ENCODE results near the gene TMCC1.

Gene TMCC1

DNA sequence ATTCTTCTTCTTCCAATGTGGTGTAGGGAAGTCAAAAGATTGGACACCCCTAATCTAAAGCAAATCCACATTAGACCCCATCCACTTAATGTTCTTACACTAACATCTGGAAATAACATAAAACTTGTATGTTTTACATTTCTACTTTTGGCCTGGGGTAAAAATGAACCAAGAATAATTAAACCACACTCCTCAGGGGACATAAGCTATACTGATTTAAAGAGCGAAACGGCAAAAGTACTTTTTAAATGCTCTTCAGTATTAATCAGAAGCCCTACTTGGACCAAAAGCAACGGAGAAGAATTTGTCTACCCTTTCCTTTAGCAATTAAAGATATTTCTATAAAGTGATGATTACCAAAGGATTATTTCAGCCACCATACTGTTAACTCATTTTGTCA is 123.9 kb downstream of the TMCC1 start:
- no peak for TF ChIP-seq TSHZ2 (CRISPR knock-in tag; IDR thresholded peaks at IDR 0.05)
- no peak for TF ChIP-seq ARNTL (CRISPR knock-in tag; IDR thresholded peaks at IDR 0.05; ENCODE audit: borderline replicate concordance, low read depth)
- no peak for TF ChIP-seq PATZ1 (CRISPR knock-in tag; IDR thresholded peaks at IDR 0.05; ENCODE audit: borderline replicate concordance)
- no peak for TF ChIP-seq ZNF70 (CRISPR knock-in tag; IDR thresholded peaks at IDR 0.05)
- TF ChIP-seq SNAI2 (CRISPR knock-in tag; IDR thresholded peaks at IDR 0.05) = no peak
- TF ChIP-seq ZNF8 (CRISPR knock-in tag; IDR thresholded peaks at IDR 0.05) = no peak
- TF ChIP-seq CREB5 (CRISPR knock-in tag; IDR thresholded peaks at IDR 0.05; ENCODE audit: low read depth) = no peak
- no peak for TF ChIP-seq ZFP3 (CRISPR knock-in tag; IDR thresholded peaks at IDR 0.05)
- TF ChIP-seq TCF4 (CRISPR knock-in tag; IDR thresholded peaks at IDR 0.05; ENCODE audit: borderline replicate concordance) = no peak
- no peak for TF ChIP-seq ZC3H10 (CRISPR knock-in tag; IDR thresholded peaks at IDR 0.05)
- no peak for TF ChIP-seq TOX (CRISPR knock-in tag; IDR thresholded peaks at IDR 0.05; ENCODE audit: borderline replicate concordance)
- TF ChIP-seq PPARA (CRISPR knock-in tag; IDR thresholded peaks at IDR 0.05; ENCODE audit: borderline replicate concordance) = no peak
- TF ChIP-seq ESRRG (CRISPR knock-in tag; IDR thresholded peaks at IDR 0.05) = no peak
- TF ChIP-seq OSR1 (CRISPR knock-in tag; IDR thresholded peaks at IDR 0.05) = no peak
- TF ChIP-seq BACH2 (CRISPR knock-in tag; IDR thresholded peaks at IDR 0.05; ENCODE audit: borderline replicate concordance) = no peak
- no peak for TF ChIP-seq RARB (CRISPR knock-in tag; IDR thresholded peaks at IDR 0.05)
- TF ChIP-seq POU6F1 (CRISPR knock-in tag; IDR thresholded peaks at IDR 0.05; ENCODE audit: borderline replicate concordance, low read depth) = no peak
- ATAC-seq = no peak

GRCh38 chr3:129768728-129769127 is 124.8 kb downstream of the TMCC1 start:
- no peak for TF ChIP-seq ARNTL (CRISPR knock-in tag; IDR thresholded peaks at IDR 0.05; ENCODE audit: borderline replicate concordance, low read depth)
- TF ChIP-seq CSDC2 (CRISPR knock-in tag; IDR thresholded peaks at IDR 0.05) = no peak
- TF ChIP-seq ZNF565 (CRISPR knock-in tag; conservative IDR thresholded peaks at IDR 0.05; ENCODE audit: low read depth) = no peak
- no peak for TF ChIP-seq POU6F1 (CRISPR knock-in tag; IDR thresholded peaks at IDR 0.05; ENCODE audit: borderline replicate concordance, low read depth)
- TF ChIP-seq ZFP3 (CRISPR knock-in tag; IDR thresholded peaks at IDR 0.05) = no peak
- TF ChIP-seq TSHZ2 (CRISPR knock-in tag; IDR thresholded peaks at IDR 0.05) = no peak
- TF ChIP-seq CSRNP3 (CRISPR knock-in tag; IDR thresholded peaks at IDR 0.05) = no peak
- no peak for TF ChIP-seq ESRRG (CRISPR knock-in tag; IDR thresholded peaks at IDR 0.05)
- TF ChIP-seq OSR1 (CRISPR knock-in tag; IDR thresholded peaks at IDR 0.05) = no peak
- no peak for TF ChIP-seq GLIS3 (CRISPR knock-in tag; IDR thresholded peaks at IDR 0.05)
- no peak for TF ChIP-seq PPARA (CRISPR knock-in tag; IDR thresholded peaks at IDR 0.05; ENCODE audit: borderline replicate concordance)
- TF ChIP-seq ZC3H10 (CRISPR knock-in tag; IDR thresholded peaks at IDR 0.05) = no peak
- no peak for TF ChIP-seq ISL1 (CRISPR knock-in tag; IDR thresholded peaks at IDR 0.05)
- no peak for TF ChIP-seq SNAI2 (CRISPR knock-in tag; IDR thresholded peaks at IDR 0.05)
- no peak for ATAC-seq
